GM12874 (cell line): ENCODE results near the gene KCNQ1OT1.

ENCODE experiments used
- TF ChIP-seq, protein P1 (sequence below): IDR thresholded peaks from 2 replicates; pipeline ENCODE4 v1.5.1; 2011; ENCODE audit warnings: low read depth, mild to moderate bottlenecking, control low read depth, low read length, moderate library complexity; ENCODE audit not compliant: insufficient read depth

Gene KCNQ1OT1

GRCh38 chr11:2721210-2721916 lies 21.6 kb upstream of the KCNQ1OT1 start:
- TF ChIP-seq, protein P1, sequence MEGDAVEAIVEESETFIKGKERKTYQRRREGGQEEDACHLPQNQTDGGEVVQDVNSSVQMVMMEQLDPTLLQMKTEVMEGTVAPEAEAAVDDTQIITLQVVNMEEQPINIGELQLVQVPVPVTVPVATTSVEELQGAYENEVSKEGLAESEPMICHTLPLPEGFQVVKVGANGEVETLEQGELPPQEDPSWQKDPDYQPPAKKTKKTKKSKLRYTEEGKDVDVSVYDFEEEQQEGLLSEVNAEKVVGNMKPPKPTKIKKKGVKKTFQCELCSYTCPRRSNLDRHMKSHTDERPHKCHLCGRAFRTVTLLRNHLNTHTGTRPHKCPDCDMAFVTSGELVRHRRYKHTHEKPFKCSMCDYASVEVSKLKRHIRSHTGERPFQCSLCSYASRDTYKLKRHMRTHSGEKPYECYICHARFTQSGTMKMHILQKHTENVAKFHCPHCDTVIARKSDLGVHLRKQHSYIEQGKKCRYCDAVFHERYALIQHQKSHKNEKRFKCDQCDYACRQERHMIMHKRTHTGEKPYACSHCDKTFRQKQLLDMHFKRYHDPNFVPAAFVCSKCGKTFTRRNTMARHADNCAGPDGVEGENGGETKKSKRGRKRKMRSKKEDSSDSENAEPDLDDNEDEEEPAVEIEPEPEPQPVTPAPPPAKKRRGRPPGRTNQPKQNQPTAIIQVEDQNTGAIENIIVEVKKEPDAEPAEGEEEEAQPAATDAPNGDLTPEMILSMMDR = no peak

- TF ChIP-seq, protein P1 = no peak
Observed at GRCh38 chr11:2719831-2720590, 20.2 kb upstream of the KCNQ1OT1 start.

- TF ChIP-seq, protein P1 = no peak
Observed at GRCh38 chr11:2718817-2719438, 19.1 kb upstream of the KCNQ1OT1 start.

GRCh38 chr11:2717561-2718325 lies 17.9 kb upstream of the KCNQ1OT1 start:
- TF ChIP-seq, protein P1 = no peak

- TF ChIP-seq, protein P1 = no peak
Observed at GRCh38 chr11:2716376-2717095, 16.7 kb upstream of the KCNQ1OT1 start.

GRCh38 chr11:2715716-2716350 lies 16.0 kb upstream of the KCNQ1OT1 start:
- TF ChIP-seq, protein P1 = no peak
